GM23248 (cell line): ENCODE measurements around the gene LILRB5.

Experiments used
- EZH2 ChIP-seq: fragments of 200-600 bp; sonication (generic); IDR thresholded peaks from 2 replicates; pipeline ENCODE4 v1.6.1; 2018; ENCODE audit warnings: antibody characterized with exemption, mild to moderate bottlenecking; ENCODE audit not compliant: insufficient read depth, poor library complexity, severe bottlenecking
- EZH2phosphoT487 ChIP-seq: fragments of 200-600 bp; sonication (generic); IDR thresholded peaks from 2 replicates; pipeline ENCODE4 v1.6.1; 2018; ENCODE audit warnings: antibody characterized with exemption, moderate library complexity, mild to moderate bottlenecking, low read depth; ENCODE audit not compliant: insufficient read depth

DNA sequence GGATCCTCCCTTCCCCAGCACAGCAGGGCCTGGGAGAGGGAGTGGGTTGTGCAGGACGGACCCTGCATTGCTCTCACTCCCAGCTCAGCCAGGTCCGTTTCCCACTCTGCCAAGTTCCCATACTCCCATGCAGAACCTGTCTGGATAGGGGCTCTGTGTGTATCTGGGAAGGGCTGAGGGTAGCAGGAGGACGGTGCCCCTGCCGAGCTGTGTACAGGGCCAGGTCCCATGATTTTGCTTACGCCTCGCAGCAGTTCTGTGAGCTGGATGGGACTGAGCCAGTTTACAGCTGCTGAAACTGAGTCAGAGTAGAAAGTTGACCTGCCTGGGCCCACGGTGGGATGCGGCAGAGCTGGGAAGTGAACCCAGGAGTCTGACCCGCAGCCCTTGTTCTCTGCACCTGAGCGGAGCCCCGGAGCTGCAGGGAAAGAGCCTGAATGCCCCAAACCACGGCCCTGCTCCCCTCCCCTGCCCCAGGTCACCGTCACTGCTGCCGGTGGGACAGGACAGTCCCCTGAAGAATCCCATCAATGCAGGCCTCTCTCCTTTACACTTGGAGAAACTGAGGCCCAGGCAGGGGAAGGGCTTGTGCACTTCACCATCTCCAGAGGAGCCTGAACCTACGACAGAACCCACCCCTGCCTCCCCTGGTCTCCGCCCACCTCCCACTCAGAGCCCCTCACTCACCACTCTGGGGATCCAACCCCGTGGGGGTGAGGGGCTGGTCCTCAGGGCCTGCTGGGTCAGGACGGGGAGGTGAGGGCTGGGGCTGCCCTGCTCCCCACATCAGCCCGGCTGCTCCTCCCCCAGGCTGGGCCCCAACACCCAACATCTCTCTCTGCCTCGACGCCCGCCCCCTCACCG, 3.5 kb downstream of the LILRB5 start:
- no peak for TF ChIP-seq EZH2
- TF ChIP-seq EZH2phosphoT487: no peak
